VCaP (cell line): ENCODE measurements around the gene NEUROG1.

Experiments used
- H3K27ac ChIP-seq: fragments of 450-650 bp; 2 replicates; pipeline ENCODE4 v1.5.1; 2017
- TF ChIP-seq, protein P1 (sequence below): fragments of 450-650 bp; conservative IDR thresholded peaks from 2 replicates; pipeline ENCODE4 v1.5.1; 2017; ENCODE audit warnings: mild to moderate bottlenecking, moderate library complexity

Gene NEUROG1

DNA sequence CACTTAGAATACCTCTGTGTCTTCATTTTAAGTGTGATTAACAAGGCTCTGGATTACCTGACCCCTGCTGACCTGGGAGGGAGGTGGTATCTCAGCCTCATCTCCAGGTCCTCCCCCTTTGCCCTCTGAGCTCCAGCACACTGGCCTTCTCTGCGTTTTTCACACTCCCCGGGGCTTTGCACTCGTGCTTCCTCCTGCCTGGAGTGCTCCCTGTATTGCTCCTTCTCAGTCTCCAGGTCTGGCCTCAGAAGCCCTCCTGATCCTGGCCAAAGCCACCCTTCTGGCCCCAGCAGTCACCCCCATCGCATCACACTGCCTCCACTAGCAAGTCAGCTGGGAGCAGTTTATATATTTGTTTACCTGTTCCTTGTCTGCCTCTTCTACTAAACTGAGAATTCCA is 13.6 kb upstream of the NEUROG1 start:
- TF ChIP-seq, protein P1, sequence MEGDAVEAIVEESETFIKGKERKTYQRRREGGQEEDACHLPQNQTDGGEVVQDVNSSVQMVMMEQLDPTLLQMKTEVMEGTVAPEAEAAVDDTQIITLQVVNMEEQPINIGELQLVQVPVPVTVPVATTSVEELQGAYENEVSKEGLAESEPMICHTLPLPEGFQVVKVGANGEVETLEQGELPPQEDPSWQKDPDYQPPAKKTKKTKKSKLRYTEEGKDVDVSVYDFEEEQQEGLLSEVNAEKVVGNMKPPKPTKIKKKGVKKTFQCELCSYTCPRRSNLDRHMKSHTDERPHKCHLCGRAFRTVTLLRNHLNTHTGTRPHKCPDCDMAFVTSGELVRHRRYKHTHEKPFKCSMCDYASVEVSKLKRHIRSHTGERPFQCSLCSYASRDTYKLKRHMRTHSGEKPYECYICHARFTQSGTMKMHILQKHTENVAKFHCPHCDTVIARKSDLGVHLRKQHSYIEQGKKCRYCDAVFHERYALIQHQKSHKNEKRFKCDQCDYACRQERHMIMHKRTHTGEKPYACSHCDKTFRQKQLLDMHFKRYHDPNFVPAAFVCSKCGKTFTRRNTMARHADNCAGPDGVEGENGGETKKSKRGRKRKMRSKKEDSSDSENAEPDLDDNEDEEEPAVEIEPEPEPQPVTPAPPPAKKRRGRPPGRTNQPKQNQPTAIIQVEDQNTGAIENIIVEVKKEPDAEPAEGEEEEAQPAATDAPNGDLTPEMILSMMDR, result no peak; the same call in 1 of the 2 replicates
- no peak overlapping the region for H3K27ac ChIP-seq

DNA sequence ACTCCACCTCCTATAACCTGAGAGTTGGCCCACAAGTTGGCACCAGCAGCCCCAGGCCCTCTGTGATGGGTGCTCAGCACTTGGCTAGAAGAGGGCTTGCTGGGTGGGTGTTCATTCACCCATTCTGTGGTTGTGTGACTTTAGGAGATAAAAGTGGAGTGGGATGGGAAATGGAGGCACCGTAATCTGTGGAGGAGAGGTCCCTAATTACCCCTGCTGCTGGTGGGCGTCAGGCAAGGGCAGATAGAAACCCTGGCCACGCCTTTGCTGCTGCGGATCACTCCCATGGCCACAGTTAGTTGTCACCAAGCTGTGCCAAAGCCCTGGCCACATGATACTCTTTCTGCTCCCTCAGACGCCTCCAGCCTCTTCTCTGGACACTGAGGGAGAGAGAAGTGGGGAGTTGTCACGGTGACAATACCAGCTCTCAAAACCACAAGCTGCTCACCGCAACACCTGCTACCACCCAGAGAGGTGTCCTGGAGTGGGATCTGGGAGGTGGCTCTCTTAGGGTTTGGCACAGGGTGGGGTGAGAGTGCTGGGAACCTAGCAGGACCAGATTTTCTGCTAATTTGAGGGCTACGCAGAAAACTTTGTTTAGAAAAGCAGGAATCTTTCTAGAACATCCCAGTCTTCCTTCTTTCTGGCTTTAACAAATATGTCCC is 12.0 kb upstream of the NEUROG1 start:
- no peak overlapping the region for H3K27ac ChIP-seq

DNA sequence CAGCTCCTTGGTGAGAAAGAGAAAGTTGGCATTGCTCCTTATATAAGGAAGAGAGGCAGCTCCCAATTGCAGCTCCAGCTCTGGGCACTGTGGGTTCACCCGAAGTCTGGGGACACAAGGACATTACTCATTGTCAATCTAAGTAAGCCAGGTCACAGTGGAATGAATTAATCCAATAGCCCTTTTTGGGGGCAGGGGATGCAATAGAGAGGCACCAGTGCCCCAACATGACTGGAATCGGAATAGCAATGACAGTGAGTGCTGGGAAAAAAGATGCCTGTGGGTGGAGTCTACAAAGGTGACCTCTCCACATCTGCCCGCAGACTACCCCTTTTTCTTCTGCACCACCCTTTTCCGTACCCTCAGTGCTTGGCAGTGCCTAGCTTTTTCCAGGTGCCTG is 11.1 kb upstream of the NEUROG1 start:
- no peak overlapping the region for H3K27ac ChIP-seq
- TF ChIP-seq, protein P1, result no peak

More for the DNA sequence above, 12.0 kb upstream of the NEUROG1 start:
- TF ChIP-seq, protein P1, result no peak

DNA sequence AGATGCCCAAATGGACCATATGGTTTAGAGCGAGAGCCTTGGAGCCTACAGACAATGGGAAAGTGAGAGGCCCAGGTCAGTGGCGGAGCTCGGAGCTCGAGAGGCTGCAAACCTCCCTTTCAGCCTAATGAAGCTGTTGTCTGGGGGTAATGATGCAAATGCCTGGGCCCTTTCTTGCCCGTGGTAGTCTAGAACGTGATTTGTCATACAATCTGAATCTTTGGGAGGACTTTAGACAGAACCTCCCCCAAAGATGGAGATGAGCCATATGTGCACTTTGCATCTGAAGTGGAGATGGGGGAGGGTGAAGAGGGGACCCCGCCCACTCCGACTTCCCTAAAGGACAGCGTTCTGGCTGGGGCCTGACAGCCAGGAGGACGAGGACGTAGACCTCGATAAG is 10.3 kb upstream of the NEUROG1 start:
- H3K27ac ChIP-seq, result no peak overlapping the region
- TF ChIP-seq, protein P1, result no peak

DNA sequence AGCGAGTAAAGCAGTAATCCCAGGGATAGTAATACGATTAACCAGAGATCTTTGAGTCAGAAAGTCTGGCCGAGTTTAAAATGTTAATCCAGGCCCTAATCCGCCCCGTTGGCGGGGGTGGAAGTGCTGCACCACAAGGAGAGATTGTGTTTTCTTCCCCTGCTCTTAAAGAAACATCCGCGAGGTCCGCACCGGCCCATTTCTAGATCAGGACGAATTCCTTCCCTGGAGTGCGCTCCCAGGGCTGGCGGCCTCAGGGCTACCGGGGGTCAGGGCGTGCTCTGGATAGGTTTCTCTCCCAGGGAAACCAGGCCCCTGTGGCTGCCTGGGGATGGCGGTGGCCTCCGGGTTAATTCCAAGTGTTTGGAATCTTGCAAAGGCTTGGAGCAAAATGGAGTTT is 9.3 kb upstream of the NEUROG1 start:
- no peak overlapping the region for H3K27ac ChIP-seq
- TF ChIP-seq, protein P1, result no peak

DNA sequence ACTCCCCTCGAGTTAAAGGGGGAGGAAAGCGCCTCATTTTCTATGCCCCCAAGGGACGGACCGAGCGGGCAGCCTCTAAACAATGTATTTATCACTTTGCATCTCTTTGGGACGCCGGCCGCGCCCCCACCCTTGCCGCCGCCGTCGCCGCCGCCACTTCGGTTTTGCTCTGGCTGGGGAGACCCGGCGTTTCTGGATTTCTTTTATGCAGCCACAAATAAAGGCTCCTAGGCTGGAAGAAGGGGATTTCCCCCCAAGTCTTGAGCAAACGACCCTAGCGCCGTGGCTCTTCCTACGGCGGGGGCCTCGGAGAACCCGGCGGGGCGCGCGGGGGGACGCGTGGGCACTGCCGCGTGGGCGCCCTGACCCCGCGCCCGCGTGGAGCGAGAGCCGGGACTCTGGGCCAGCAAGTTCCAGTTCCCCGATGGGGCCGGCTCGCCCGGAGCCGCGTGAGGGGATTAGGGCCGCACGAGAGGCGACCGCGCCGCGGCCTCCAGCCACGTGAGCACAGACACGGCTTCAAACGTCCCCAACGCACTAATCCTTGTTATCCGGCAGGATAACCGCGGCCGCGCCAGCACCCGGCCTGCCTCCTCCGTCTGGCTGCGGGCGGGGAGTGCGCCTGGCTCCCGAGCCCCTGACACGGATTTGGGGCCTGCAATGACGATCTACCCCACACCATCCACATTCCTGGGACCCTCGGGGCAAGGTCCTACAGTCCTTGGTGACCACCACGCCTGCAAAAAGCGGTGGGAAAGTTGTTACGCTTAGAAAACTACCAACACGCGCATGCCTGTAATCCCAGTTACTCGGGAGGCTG is 7.9 kb upstream of the NEUROG1 start:
- no peak overlapping the region for H3K27ac ChIP-seq
- TF ChIP-seq, protein P1, result no peak

DNA sequence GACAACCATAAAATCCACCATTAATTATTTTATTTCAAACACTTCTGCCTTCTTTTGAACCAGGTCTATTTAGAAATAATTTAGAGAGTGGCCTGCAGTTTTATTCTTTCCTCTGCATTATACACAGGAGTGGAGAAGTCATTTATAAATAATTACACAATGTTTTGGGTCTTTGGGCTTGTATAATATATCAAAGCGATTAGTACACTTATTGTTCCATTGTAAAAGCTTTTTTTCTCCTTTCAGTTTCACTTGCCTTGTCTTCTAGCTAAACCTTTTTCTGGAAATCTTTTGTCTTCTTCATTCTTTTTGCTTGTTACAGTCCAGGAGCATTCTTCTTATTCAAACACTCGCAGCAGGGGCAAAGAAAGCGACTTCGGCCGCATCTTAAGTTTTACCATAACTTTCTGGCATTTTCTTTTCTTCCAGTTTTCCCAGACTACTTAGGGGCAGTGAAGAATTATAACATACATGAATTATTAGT is 7.3 kb upstream of the NEUROG1 start:
- TF ChIP-seq, protein P1, result no peak

More for the DNA sequence above, 7.3 kb upstream of the NEUROG1 start:
- no peak overlapping the region for H3K27ac ChIP-seq
